UCSD-AML1 (cell line): ENCODE results near the gene RNF167.
A peak's percentile ranks its signal among the peaks of the same experiment; 100 is the strongest.

Experiments
- DNase-seq: peaks from one replicate; lab custom pipeline; 2025; ENCODE audit not compliant: unreplicated experiment; lab: John Stamatoyannopoulos, UW

The RNF167 gene

DNA sequence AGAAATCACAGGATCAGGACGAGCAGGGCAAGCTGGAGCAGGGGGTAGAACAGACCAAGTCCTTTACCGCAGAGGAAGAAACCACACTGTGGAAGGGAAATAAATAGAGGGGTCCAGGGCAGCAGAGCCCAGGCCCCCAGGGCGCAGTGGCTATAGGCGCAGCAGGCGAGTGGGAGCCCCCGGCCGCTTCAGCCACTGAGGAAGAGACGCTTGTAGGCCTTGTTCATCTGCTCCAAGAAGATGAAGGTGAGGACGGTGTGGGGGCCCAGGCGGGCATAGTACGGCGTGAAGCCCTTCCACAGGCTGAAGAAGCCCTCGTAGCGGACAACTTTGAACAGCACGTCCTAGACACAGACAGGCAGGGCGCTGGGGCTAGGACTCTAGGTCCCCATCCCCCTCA lies 2.5 kb upstream of the RNF167 start:
- no peak for DNase-seq

DNA sequence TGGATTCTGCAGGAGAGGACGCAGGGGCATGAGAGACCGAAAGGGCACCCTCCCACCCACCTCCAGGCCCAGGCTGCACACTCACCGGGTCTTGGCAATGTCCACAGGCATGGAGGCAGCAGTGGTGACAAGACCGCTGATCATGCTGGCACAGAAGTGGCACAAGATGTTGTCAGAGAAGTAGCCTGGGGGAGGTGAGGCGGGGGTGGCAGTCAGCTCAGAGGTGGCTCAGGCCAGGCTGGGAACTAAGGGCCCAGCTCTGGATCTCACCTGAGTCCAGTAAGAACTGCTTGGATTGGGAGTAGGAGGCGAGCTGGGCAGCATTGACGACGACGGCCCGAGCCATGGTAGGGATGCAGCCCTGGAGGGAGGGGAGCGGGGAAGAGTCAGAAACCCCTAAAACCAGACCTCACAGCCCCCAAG lies 2.0 kb upstream of the RNF167 start:
- no peak for DNase-seq

DNA sequence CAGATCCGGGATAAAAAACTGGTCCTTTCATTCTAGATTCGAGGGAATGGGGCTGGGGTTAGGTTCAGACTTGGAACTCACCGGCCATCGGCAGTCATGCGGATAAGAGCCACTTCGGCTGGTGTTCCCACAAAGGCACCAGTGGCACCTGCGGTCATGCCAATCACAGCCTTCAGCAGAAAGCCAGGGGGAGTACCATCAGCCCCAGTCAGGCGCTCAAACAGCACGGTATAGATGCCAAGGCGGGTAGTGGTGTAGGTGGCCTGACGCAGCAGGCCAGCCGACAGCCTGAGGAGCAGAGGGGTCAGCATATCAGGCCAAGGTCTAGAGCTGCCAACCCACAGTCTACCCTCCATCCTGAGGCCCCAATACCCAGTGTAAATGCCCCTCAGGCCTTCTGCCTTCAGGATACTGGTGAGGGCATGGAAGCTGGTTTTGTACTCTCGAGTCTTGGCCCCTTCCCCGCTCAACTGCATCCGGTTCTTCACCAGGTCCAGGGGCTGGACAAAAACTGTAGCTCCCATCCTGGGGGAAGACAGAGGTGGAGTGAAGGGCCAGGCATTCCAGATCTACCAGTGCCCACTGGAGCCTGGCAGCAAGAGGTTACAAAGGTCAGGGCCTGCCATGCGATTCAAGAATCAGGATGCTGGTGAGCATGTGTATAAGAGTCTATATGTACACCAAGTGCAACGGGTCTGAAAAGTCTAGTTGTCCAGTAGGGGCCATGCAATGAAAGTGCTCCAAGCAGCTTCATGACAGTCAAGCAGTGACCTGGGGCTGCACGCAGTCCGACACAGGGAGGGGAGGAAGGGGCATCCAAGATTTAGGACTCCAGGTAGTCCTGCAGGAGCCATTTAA lies 1.2 kb upstream of the RNF167 start:
- no peak for DNase-seq

DNA sequence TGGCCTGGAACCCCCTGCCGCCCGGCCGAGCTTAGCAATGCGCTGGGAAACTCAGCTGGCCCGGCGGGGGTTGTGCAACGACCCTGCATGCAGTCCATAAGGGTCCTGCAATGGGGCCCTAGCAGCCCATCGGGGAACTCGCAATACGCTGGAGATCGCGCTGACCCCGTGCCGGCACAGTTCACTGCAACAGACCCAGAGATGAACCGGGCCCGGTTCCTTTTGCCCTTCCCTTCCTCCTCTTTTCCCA lies 597 bp upstream of the RNF167 start:
- no peak for DNase-seq

DNA sequence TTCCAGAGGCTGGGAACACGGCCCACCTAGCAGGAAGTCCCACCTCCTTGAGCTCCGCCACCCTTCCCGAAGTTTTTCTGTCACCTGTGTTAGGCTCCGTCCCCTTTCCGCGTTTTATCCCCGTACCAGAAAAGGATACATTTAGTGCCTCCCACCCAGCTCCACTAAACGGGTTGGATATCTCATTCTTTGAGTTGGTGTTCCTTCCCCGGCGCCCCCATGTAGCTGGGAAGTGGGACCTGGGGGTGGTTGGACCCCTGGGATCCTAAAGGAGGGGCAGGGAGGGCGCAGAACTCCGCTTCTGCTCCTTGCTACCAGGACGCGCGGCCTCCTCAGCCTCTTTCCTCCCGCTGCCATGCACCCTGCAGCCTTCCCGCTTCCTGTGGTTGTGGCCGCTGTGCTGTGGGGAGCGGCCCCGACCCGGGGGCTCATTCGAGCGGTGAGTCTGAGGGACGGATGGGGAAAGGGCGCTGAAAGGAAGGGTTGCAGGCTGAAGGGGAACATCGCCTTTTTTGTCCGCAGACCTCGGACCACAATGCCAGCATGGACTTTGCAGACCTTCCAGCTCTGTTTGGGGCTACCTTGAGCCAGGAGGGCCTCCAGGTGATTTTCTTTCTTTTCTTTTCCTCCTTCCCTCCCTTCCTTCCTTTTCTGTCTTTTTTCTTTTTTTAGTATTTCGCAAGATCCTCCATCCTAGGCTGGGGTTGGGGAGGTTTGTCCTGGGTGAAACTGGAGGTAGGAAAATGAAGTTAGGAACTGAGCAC lies 669 bp downstream of the RNF167 start:
- peak; percentile 68 for DNase-seq

- DNase-seq: no peak
Observed at GRCh38 chr17:4941319-4941610, 1.2 kb downstream of the RNF167 start.

DNA sequence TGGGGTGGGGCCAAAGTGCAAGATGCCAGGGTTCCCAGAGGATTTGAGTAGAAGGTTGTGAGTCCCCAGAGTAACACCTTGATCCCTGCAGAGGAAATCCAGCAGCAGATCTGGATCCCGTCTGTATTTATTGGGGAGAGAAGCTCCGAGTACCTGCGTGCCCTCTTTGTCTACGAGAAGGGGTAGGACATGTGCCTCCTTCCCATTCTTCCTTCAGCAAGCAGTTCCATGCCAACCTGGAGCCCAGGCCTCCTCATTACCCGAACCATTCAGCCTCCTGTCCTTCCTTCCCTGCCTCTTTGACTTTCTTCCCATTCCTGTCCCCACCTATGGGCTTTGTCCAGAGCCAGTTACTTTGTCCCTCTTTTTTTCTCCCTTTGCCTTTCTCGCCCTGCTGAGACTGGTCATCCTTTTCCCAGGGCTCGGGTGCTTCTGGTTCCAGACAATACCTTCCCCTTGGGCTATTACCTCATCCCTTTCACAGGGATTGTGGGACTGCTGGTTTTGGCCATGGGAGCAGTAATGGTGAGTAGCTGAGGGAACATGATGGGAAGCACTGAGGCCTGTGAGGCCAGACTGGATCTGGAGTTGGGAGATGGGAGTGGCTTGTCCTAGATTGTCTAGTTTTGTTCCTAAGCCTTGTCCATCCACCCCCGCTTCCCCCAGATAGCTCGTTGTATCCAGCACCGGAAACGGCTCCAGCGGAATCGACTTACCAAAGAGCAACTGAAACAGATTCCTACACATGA lies 2.9 kb downstream of the RNF167 start:
- DNase-seq: no peak

DNA sequence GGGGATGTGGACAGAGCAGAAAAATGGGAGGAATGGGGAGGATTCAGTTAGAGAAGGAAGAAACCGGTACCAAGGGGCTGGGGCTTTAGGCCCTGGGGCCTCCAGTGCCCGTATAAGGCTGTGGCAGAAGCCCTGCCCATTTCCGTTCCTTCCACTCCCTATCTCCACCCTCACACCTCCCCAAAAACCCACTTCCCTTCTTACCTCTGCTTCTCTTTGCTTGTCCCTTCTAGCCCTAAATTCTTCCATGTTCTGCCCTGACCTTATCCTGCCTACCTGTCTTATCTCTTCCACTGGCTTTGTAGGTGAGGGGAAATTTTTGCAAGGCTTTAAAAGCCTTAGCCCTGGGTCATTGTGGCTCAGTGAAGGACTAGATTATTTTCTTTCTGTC lies 4.1 kb downstream of the RNF167 start:
- DNase-seq: peak; percentile 67

DNA sequence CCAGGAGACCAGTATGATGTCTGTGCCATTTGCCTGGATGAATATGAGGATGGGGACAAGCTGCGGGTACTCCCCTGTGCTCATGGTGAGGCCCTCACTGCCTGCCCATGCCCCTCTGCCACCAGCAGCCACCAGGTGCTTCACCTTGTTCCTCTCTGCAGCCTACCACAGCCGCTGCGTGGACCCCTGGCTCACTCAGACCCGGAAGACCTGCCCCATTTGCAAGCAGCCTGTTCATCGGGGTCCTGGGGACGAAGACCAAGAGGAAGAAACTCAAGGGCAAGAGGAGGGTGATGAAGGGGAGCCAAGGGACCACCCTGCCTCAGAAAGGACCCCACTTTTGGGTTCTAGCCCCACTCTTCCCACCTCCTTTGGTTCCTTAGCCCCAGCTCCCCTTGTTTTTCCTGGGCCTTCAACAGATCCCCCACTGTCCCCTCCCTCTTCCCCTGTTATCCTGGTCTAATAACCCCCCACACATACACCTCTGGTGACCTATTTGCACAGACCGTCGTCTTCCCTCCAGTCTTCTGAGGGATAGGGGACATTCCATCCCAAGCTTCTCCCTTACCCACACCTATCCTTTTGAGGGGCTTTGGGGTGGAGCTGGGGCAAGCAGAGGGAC lies 4.6 kb downstream of the RNF167 start:
- DNase-seq: no peak

- peak; percentile 70 for DNase-seq
Observed at GRCh38 chr17:4945176-4945943, 5.3 kb downstream of the RNF167 start.

GRCh38 chr17:4945944-4946280 lies 5.8 kb downstream of the RNF167 start:
- DNase-seq: no peak

DNA sequence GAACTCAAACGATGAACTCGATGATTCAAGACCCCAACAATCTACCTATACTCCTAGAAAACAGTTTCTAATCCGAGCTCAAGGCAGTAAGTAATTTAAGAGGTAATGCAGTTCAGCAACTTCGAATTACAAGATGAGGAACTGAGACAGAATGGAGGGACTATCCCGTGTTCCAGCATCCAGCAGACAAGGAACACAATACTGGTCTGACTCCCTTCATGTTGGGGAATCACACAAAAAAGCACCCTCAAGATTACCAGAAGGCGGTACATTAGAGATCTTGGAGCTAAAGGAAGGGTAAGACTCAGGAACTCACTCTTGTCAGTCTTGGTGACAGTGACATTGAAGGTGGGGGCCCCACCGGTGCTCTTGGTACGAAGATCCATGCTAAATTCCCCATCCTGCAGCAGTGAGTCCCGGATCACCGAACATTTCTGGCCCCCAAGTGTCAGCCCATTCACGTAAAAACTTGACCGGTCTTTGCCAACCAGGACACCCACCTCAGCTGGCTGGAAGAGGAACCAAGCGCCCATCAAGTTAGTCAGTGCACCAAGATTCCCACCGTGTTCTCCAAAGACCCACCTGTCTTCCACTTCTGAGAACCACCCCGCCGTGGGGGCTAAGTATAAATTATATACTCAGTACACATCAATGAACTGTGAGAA lies 6.4 kb downstream of the RNF167 start:
- no peak for DNase-seq

GRCh38 chr17:4947010-4947410 lies 6.9 kb downstream of the RNF167 start:
- DNase-seq: peak; percentile 76

- DNase-seq: peak; percentile 76
Observed at GRCh38 chr17:4947411-4948165, 7.5 kb downstream of the RNF167 start.

- DNase-seq: peak; percentile 90
Observed at GRCh38 chr17:4948166-4948930, 8.3 kb downstream of the RNF167 start, which contains the start of gene PFN1. PFN1 (minus strand) TSS chr17:4948530; CDS start chr17:4948394, 136 bp downstream.

DNA sequence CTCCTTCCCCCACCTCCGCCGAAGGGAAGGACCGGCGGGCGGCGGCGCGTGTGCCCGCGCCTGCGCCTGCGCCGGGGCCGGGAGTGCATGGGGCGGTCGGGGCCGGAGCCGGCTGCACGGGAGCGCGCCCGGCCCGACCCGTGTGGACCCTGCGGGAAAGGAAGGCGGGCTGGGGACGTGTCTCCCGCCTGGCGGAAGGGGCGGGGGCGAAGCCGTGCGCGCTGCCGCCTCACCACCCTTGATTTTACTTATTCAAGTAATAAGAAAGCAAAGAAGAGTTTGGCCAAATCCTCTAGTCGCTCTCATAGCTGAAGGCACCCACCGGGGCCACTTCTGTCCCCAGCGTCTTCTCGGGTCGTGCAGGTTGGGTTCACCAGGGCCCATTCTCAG lies 8.9 kb downstream of the RNF167 start:
- peak; percentile 90 for DNase-seq

GRCh38 chr17:4949321-4950074 lies 9.4 kb downstream of the RNF167 start:
- peak; percentile 78 for DNase-seq

GRCh38 chr17:4950075-4950745 lies 10.1 kb downstream of the RNF167 start:
- DNase-seq: peak; percentile 68
